AG09319 (cell line): ENCODE measurements around the gene GUCA1A.
"Not testable (repeated sequence)": the region's sequence is repeated elsewhere in the genome, so short reads cannot be mapped to it uniquely, and the experiment has no call there.

Source experiments
- DNase-seq: peaks from one replicate; pipeline ENCODE4 v3.0.0-alpha.2; 2010; ENCODE audit warnings: low read depth; ENCODE audit errors: extremely low read depth
- TF ChIP-seq, protein P1 (sequence below): IDR thresholded peaks from 2 replicates; pipeline ENCODE4 v1.5.1; 2011; ENCODE audit warnings: low read depth, mild to moderate bottlenecking, inconsistent platforms, low read length, moderate library complexity

The GUCA1A gene

GRCh38 chr6:42200035-42200434 lies 26.9 kb downstream of the GUCA1A start:
- TF ChIP-seq, protein P1, sequence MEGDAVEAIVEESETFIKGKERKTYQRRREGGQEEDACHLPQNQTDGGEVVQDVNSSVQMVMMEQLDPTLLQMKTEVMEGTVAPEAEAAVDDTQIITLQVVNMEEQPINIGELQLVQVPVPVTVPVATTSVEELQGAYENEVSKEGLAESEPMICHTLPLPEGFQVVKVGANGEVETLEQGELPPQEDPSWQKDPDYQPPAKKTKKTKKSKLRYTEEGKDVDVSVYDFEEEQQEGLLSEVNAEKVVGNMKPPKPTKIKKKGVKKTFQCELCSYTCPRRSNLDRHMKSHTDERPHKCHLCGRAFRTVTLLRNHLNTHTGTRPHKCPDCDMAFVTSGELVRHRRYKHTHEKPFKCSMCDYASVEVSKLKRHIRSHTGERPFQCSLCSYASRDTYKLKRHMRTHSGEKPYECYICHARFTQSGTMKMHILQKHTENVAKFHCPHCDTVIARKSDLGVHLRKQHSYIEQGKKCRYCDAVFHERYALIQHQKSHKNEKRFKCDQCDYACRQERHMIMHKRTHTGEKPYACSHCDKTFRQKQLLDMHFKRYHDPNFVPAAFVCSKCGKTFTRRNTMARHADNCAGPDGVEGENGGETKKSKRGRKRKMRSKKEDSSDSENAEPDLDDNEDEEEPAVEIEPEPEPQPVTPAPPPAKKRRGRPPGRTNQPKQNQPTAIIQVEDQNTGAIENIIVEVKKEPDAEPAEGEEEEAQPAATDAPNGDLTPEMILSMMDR: no peak
- peak; percentile 78 for DNase-seq

DNA sequence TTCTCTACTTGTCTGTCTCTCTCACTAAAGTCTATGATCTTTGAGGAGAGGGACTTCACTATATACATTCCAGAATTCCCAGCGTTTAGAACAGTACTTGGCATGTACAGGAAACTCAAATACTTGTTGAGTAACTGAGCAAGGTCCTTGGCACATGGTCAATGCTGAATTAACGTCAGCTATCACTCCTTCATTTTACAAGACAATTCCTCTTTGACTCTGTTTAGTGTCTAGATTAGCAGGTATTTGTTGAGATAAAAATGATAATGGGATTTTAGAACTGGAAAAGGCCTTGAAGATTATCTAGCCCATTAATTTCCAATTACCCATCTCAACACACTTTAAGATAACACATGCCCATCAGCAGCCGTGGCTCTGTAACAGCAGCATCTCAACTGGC lies 28.2 kb downstream of the GUCA1A start:
- DNase-seq: no peak
- TF ChIP-seq, protein P1: no peak

DNA sequence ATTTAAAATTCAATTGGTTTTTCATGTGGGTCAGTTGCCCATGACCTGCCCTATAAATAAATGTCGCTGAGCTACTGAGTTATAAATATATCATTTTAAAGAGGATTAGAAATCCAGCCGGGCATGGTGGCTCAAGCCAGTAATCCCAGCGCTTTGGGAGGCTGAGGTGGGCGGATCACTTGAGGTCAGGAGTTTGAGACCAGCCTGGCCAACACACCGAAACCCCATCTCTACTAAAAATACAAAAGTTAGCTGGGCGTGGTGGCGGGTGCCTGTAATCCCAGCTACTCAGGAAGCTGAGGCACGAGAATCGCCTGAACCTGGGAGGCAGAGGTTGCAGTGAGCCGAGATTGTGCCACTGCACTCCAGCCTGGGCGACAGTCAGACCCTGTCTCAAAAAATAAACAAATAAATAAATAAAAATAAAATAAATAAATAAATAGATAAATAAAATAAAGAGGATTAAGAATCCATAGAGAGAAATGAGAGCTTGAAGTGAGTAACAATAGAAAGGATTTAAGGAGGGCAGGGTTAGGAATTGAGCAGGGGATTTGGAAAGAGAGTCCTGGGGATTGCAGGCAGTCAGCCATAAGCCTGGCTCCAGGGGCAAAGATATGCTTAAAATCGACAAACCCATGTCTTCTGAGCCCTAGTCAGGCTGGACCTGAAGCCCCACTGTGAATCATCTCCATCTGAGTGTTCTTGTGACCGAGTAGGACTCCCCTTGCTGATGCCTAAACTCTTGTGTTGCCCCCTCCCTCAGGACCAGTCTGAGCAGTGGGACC lies 29.2 kb downstream of the GUCA1A start:
- not testable (repeated sequence) for DNase-seq

GRCh38 chr6:42203183-42203582 lies 30.0 kb downstream of the GUCA1A start:
- TF ChIP-seq, protein P1: no peak
- DNase-seq: no peak

- TF ChIP-seq, protein P1: no peak
- no peak for DNase-seq
These were observed 31.7 kb downstream of the GUCA1A start for GRCh38 chr6:42204768-42205282.

- not testable (repeated sequence) for DNase-seq
These were observed 34.4 kb downstream of the GUCA1A start for GRCh38 chr6:42207559-42207958.

DNA sequence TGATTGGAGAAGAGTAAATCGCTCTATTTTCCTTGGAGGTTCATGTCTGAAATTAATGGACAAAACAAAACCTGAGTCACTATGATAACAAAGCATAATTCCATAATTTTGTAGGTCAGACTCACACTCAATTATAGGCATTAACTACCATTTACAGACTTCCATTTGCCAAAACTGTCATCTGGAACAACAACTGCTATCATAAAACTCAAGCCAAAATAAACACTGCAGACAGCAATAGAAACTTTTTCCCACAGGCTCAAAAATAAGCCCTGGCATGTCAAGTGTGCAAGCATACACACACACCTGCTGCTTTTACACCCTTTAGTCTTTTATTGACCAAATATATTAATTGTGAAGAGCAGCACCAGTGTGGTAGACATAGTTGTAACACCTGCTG lies 37.4 kb downstream of the GUCA1A start:
- no peak for DNase-seq
- TF ChIP-seq, protein P1: no peak

- no peak for DNase-seq
- TF ChIP-seq, protein P1: no peak
These were observed 38.6 kb downstream of the GUCA1A start for GRCh38 chr6:42211726-42212125.
